Spleen (tissue), 7 donors: ENCODE data around the gene FOXP1.

Experiments used
- CTCF ChIP-seq, 11 experiments: fragments of 200-600 bp in 7 of 11; fragments of 450-650 bp in 4 of 11; sonication (generic) in 4 of 11; IDR thresholded peaks in 8 of 11; conservative IDR thresholded peaks in 3 of 11; 1 replicate in 7 of 11; 2 replicates in 4 of 11; pipeline versions ENCODE4 v1.4.0 to v1.8.0; 2016 to 2021; ENCODE audit warnings: antibody characterized with exemption in 11 of 11, inconsistent platforms in 4 of 11, mild to moderate bottlenecking in 1 of 11
- POLR2A ChIP-seq, 3 donors: fragments of 450-650 bp; IDR thresholded peaks; one replicate each; pipeline ENCODE4 v1.5.1; 2017; ENCODE audit warnings: antibody characterized with exemption in 3 of 3, mild to moderate bottlenecking in 1 of 3
- donor health status: DM: no; HTN: no; CAD: no; lungs with moderate emphysema.
- donor health status: DM: no; HTN: no; CAD: no.
- donor health status: DM: no; HTN: no; CAD: no.

- TF ChIP-seq CTCF (IDR thresholded peaks at IDR 0.05 in 8 of 11, conservative IDR thresholded peaks at IDR 0.05 in 3 of 11): no peak
- TF ChIP-seq POLR2A (IDR thresholded peaks at IDR 0.05): no peak
Measured at GRCh38 chr3:71401695-71402231, 181.8 kb downstream of the FOXP1 start.
